NCI-H128 (cell line): ENCODE data around the gene ENDOU.

Experiments used
- DNase-seq: peaks from one replicate; lab custom pipeline; 2025; ENCODE audit not compliant: unreplicated experiment; lab: John Stamatoyannopoulos, UW

ENDOU gene

GRCh38 chr12:47744005-47744651 lies 18.8 kb upstream of the ENDOU start:
- peak; percentile 49 for DNase-seq

GRCh38 chr12:47743311-47743860 lies 18.1 kb upstream of the ENDOU start:
- DNase-seq: no peak

GRCh38 chr12:47742253-47742825 lies 17.0 kb upstream of the ENDOU start:
- no peak for DNase-seq

GRCh38 chr12:47741340-47741703 lies 16.0 kb upstream of the ENDOU start:
- DNase-seq: peak; percentile 83

- no peak for DNase-seq
Observed at GRCh38 chr12:47740606-47741339, 15.5 kb upstream of the ENDOU start.

- no peak for DNase-seq
Observed at GRCh38 chr12:47739979-47740378, 14.7 kb upstream of the ENDOU start.

GRCh38 chr12:47739297-47739696 lies 14.0 kb upstream of the ENDOU start:
- no peak for DNase-seq

GRCh38 chr12:47737936-47738594 lies 12.8 kb upstream of the ENDOU start:
- no peak for DNase-seq

GRCh38 chr12:47736877-47737676 lies 11.8 kb upstream of the ENDOU start:
- no peak for DNase-seq

GRCh38 chr12:47736216-47736615 lies 10.9 kb upstream of the ENDOU start:
- no peak for DNase-seq

GRCh38 chr12:47735649-47736048 lies 10.4 kb upstream of the ENDOU start:
- no peak for DNase-seq

GRCh38 chr12:47734725-47735480 lies 9.6 kb upstream of the ENDOU start:
- DNase-seq: no peak

GRCh38 chr12:47733142-47733541 lies 7.9 kb upstream of the ENDOU start:
- DNase-seq: no peak

- no peak for DNase-seq
Observed at GRCh38 chr12:47732504-47732903, 7.2 kb upstream of the ENDOU start.

- DNase-seq: no peak
Observed at GRCh38 chr12:47731723-47732122, 6.4 kb upstream of the ENDOU start.

GRCh38 chr12:47730341-47730744 lies 5.1 kb upstream of the ENDOU start:
- DNase-seq: no peak

GRCh38 chr12:47729233-47729632 lies 3.9 kb upstream of the ENDOU start:
- DNase-seq: no peak

- no peak for DNase-seq
Observed at GRCh38 chr12:47725893-47726292, 603 bp upstream of the ENDOU start.

- DNase-seq: no peak
Observed at GRCh38 chr12:47722941-47723631, 2.2 kb downstream of the ENDOU start.
